HG03175 (cell line): ENCODE data around the gene CLEC6A.
"Not testable (repeated sequence)": the region's sequence is repeated elsewhere in the genome, so short reads cannot be mapped to it uniquely, and the experiment has no call there.

Source experiments
- ATAC-seq: cut with Tn5 transposase; IDR thresholded peaks from one replicate; pipeline ENCODE4 v1.9.1; 2021; ENCODE audit warnings: mild to moderate bottlenecking, moderate library complexity; ENCODE audit not compliant: unreplicated experiment

Gene CLEC6A

GRCh38 chr12:8455727-8456360 lies at the start of gene CLEC6A:
Gene CLEC6A, plus strand, starts transcription at chr12:8455962. Its CDS starts 150 bp downstream, at chr12:8456112.
- ATAC-seq: no peak

GRCh38 chr12:8419576-8419975 lies 36.2 kb upstream of the CLEC6A start:
- not testable (repeated sequence) for ATAC-seq

GRCh38 chr12:8420506-8420905 lies 35.3 kb upstream of the CLEC6A start:
- no peak for ATAC-seq

GRCh38 chr12:8444536-8445278 lies 11.1 kb upstream of the CLEC6A start:
- not testable (repeated sequence) for ATAC-seq

- ATAC-seq: no peak
Measured at GRCh38 chr12:8445731-8446130, 10.0 kb upstream of the CLEC6A start.

- no peak for ATAC-seq
Measured at GRCh38 chr12:8446642-8447547, 8.9 kb upstream of the CLEC6A start.

GRCh38 chr12:8449355-8449859 lies 6.4 kb upstream of the CLEC6A start:
- peak; percentile 45 for ATAC-seq

GRCh38 chr12:8452036-8452435 lies 3.7 kb upstream of the CLEC6A start:
- ATAC-seq: no peak

- ATAC-seq: no peak
Measured at GRCh38 chr12:8453021-8453513, 2.7 kb upstream of the CLEC6A start.

- no peak for ATAC-seq
Measured at GRCh38 chr12:8453796-8454195, 2.0 kb upstream of the CLEC6A start.

GRCh38 chr12:8455271-8455670 lies 491 bp upstream of the CLEC6A start:
- no peak for ATAC-seq

GRCh38 chr12:8461426-8461825 lies 5.7 kb downstream of the CLEC6A start:
- ATAC-seq: no peak

GRCh38 chr12:8465301-8465996 lies 9.7 kb downstream of the CLEC6A start:
- no peak for ATAC-seq

- no peak for ATAC-seq
Measured at GRCh38 chr12:8466241-8466640, 10.5 kb downstream of the CLEC6A start.

- ATAC-seq: no peak
Measured at GRCh38 chr12:8471090-8471489, 15.3 kb downstream of the CLEC6A start.

- ATAC-seq: no peak
Measured at GRCh38 chr12:8475508-8476203, 19.9 kb downstream of the CLEC6A start.

- ATAC-seq: no peak
Measured at GRCh38 chr12:8482571-8483061, 26.9 kb downstream of the CLEC6A start.

GRCh38 chr12:8483079-8483478 lies 27.3 kb downstream of the CLEC6A start:
- no peak for ATAC-seq

GRCh38 chr12:8491646-8492530 lies 36.1 kb downstream of the CLEC6A start:
- ATAC-seq: no peak
